GM10847 (cell line): ENCODE results near the gene TEAD1.

Experiments
- POLR2A ChIP-seq: IDR thresholded peaks from 2 replicates; pipeline ENCODE4 v1.6.1; 2011; ENCODE audit not compliant: insufficient read length; ENCODE audit errors: extremely low read depth

Gene TEAD1

GRCh38 chr11:12983336-12983735 is 309.1 kb downstream of the TEAD1 start:
- TF ChIP-seq POLR2A = no peak

- TF ChIP-seq POLR2A = no peak
Observed at GRCh38 chr11:12986194-12986898, 312.1 kb downstream of the TEAD1 start.

- TF ChIP-seq POLR2A = no peak
Observed at GRCh38 chr11:12989428-12990161, 315.4 kb downstream of the TEAD1 start.

- no peak for TF ChIP-seq POLR2A
Observed at GRCh38 chr11:12990162-12990480, 315.9 kb downstream of the TEAD1 start.

- no peak for TF ChIP-seq POLR2A
Observed at GRCh38 chr11:12991426-12991825, 317.2 kb downstream of the TEAD1 start.

- no peak for TF ChIP-seq POLR2A
Observed at GRCh38 chr11:12993626-12994025, 319.4 kb downstream of the TEAD1 start.
